ENCODE results near the gene YTHDC1.

Gene YTHDC1

DNA sequence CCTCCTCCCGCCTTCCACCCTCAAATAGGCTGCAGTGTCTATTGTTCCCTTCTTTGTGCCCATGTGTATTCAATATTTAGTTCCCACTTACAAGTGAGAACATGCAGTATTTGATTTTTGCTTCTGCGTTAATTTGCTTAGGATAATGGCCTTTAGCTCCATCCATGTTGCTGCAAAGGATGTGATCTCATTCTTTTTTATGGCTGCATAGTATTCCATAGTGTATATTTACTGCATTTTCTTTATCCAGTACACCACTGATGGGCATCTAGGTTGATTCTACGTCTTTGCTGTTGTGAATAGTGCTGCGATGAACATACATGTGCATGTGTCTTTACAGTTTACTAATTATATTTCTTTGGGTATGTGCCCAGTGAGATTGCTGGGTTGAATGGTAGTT is 52.8 kb downstream of the YTHDC1 start:
- Histone ChIP-seq H4K20me1 (ENCODE audit: insufficient read depth) (no peaks in the 10 kb centered on the region), H3K4me1 (ENCODE audit: low read depth, poor library complexity, severe bottlenecking) (no peaks in the 10 kb centered on the region), H3K4me3 (IDR thresholded peaks at IDR 0.05; ENCODE audit: insufficient read depth, low read depth, low read length) (no peak overlapping the region), H3K4me2 (no peak overlapping the region), H3K27me3 (ENCODE audit: insufficient read depth, low read depth) (no peaks in the 10 kb centered on the region), H3K9ac (no peak overlapping the region), H2AFZ (ENCODE audit: low read depth) (no peak overlapping the region), H3K36me3 (ENCODE audit: insufficient read depth) (no peaks in the 10 kb centered on the region), H3K79me2 (ENCODE audit: insufficient read depth, low read depth) (no peaks in the 10 kb centered on the region), H3K27ac (no peak overlapping the region)
- TF ChIP-seq CTCF (conservative IDR thresholded peaks at IDR 0.05; ENCODE audit: low read depth, low read length): no peak

DNA sequence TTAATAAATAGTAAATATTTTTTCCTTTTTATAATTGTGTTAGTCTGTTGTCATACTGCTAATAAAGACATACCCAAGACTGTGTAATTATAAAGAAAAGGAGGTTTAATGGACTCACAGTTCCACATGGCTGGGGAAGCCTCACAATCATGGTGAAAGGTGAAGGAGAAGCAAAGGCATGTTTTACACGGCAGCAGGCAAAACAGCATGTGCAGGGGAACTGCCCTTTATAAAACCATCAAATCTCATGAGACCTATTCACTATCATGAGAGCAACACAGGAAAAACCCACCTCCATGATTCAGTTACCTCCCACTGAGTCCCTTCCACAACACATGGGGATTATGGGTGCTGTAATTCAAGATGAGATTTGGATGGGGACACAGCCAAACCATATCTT is 58.6 kb downstream of the YTHDC1 start:
- Histone ChIP-seq H3K4me1 (ENCODE audit: low read depth, poor library complexity, severe bottlenecking) (no peaks in the 10 kb centered on the region), H3K27me3 (ENCODE audit: insufficient read depth, low read depth) (no peaks in the 10 kb centered on the region), H4K20me1 (ENCODE audit: insufficient read depth) (no peaks in the 10 kb centered on the region), H3K79me2 (ENCODE audit: insufficient read depth, low read depth) (no peaks in the 10 kb centered on the region), H3K9ac (no peak overlapping the region), H3K4me3 (IDR thresholded peaks at IDR 0.05; ENCODE audit: insufficient read depth, low read depth, low read length) (no peak overlapping the region), H3K36me3 (ENCODE audit: insufficient read depth) (no peaks in the 10 kb centered on the region), H3K4me2 (no peak overlapping the region), H3K27ac (no peak overlapping the region), H2AFZ (ENCODE audit: low read depth) (no peak overlapping the region)
- no peak for TF ChIP-seq CTCF (conservative IDR thresholded peaks at IDR 0.05; ENCODE audit: low read depth, low read length)

- no peaks in the 10 kb centered on the region for H3K79me2 ChIP-seq (ENCODE audit: insufficient read depth, low read depth)
- no peaks in the 10 kb centered on the region for H3K27me3 ChIP-seq (ENCODE audit: insufficient read depth, low read depth)
- no peaks in the 10 kb centered on the region for H3K36me3 ChIP-seq (ENCODE audit: insufficient read depth)
- no peak overlapping the region for H3K4me2 ChIP-seq
- H3K27ac ChIP-seq: no peak overlapping the region
- no peaks in the 10 kb centered on the region for H4K20me1 ChIP-seq (ENCODE audit: insufficient read depth)
- H3K4me3 ChIP-seq (IDR thresholded peaks at IDR 0.05; ENCODE audit: insufficient read depth, low read depth, low read length): no peak overlapping the region
- H3K9ac ChIP-seq: no peak overlapping the region
- H2AFZ ChIP-seq (ENCODE audit: low read depth): no peak overlapping the region
- no peaks in the 10 kb centered on the region for H3K4me1 ChIP-seq (ENCODE audit: low read depth, poor library complexity, severe bottlenecking)
- TF ChIP-seq CTCF (conservative IDR thresholded peaks at IDR 0.05; ENCODE audit: low read depth, low read length): no peak
Measured at GRCh38 chr4:68288393-68288740, 61.5 kb downstream of the YTHDC1 start.

- no peak for TF ChIP-seq CTCF (conservative IDR thresholded peaks at IDR 0.05; ENCODE audit: low read depth, low read length)
- Histone ChIP-seq H3K4me3 (IDR thresholded peaks at IDR 0.05; ENCODE audit: insufficient read depth, low read depth, low read length) (no peak overlapping the region), H3K4me1 (ENCODE audit: low read depth, poor library complexity, severe bottlenecking) (no peaks in the 10 kb centered on the region), H3K9ac (no peak overlapping the region), H3K79me2 (ENCODE audit: insufficient read depth, low read depth) (no peaks in the 10 kb centered on the region), H3K36me3 (ENCODE audit: insufficient read depth) (no peaks in the 10 kb centered on the region), H4K20me1 (ENCODE audit: insufficient read depth) (no peaks in the 10 kb centered on the region), H3K27me3 (ENCODE audit: insufficient read depth, low read depth) (no peaks in the 10 kb centered on the region), H3K27ac (no peak overlapping the region), H2AFZ (ENCODE audit: low read depth) (no peak overlapping the region), H3K4me2 (no peak overlapping the region)
Measured at GRCh38 chr4:68287704-68288392, 62.0 kb downstream of the YTHDC1 start.

Measured in KMS-11 (cell line).